ENCODE measurements around the gene TSPOAP1. TPM values are rescaled to one million over a fixed set of nuclear protein-coding genes. Genes with fewer than 3 reads are reported as not detected.

TSPOAP1 gene
- total and polyA plus RNA-seq, 2 of the 4 experiments (the other 2 are of a cell fraction) = 0.90 to 1.6 TPM

GRCh38 chr17:58321571-58322525 lies 6.7 kb downstream of the TSPOAP1 start (continued):
- no peak for TF ChIP-seq CTCF (conservative IDR thresholded peaks at IDR 0.05; ENCODE audit: low read depth, low read length)

Measured in IMR-90 (cell line).